Measurements from ENCODE around the gene ADCYAP1R1. TPM values are rescaled to one million over a fixed set of nuclear protein-coding genes. Genes with fewer than 3 reads are reported as not detected.

The ADCYAP1R1 gene
- total RNA-seq, 4 donors from 2014 or later = 1.9 to 7.4 (median 3.4) TPM

DNA sequence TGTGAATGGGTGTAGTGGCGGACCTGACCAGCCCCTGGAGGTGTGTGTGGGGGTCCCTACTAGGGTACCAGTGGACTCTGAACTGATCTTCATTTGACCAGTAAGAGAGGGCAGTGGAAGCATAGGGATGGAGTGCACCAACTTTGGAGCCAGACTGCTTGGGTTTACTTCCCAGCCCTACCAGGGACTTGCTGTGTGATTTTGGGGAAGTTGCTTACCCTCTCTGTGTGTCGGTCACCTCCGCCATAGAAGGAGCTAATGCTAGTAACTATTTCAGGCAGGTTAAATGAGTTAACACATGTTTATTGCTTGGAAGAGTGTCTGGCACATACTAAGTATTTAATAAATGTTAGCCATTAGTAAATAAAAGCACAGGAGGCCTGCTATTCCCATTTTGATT, 6.6 kb downstream of the ADCYAP1R1 start:
- TF ChIP-seq EP300 (IDR thresholded peaks at IDR 0.05; ENCODE audit: low read depth) (no peak), CTCF (IDR thresholded peaks at IDR 0.05) (no peak), POLR2A (IDR thresholded peaks at IDR 0.05) (no peak), POLR2AphosphoS5 (IDR thresholded peaks at IDR 0.05) (no peak)
- no peak overlapping the region for H3K27ac ChIP-seq
- H3K36me3 ChIP-seq = no peaks in the 10 kb centered on the region
- intact Hi-C loops (cut with DNase I; ENCODE audit: low total_unique reads) = no loop called here
- in situ Hi-C loops (cut with MboI; ENCODE audit: low pct_ligation_motif_present in 1 of 4, low pct_unique_long_range_greater_than_20kb in 1 of 4, low sequenced_read_pairs in 3 of 4) = no loop called here
- peaks cover 10% of the 10 kb centered on the region for H3K27me3 ChIP-seq
- 88% methylated on average over 3 of the region's 3 CpGs; no CpG with 5 or more reads in 1 of the 2 donors for WGBS, 2 donors (ENCODE audit: low coverage in 1 of 2)
- no peaks in the 10 kb centered on the region for H3K9me3 ChIP-seq
- no peak for DNase-seq
- H3K4me3 ChIP-seq = no peak overlapping the region
- H3K4me1 ChIP-seq = no peaks in the 10 kb centered on the region

DNA sequence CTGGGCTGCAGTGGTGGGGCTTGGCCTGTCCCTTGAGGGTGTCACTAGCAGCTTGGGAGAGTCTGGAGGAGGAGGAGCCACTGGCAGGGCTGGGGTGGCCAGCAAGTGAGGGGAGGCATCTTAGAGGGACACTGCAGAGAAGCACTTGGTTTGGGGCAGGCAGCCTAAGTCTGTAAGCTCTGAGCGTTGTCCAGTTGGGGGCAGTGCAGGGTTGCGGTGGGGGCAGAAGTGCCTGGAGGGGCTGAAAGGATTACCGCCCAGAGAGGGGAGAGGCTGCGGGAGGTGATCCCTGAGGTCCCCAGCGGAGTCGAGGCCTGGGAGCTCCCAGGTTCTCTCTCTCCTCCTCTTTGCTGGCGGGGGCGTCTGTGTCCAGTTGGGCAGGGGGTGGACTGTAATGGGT, 7.4 kb downstream of the ADCYAP1R1 start:
- TF ChIP-seq POLR2A (IDR thresholded peaks at IDR 0.05) (no peak), POLR2AphosphoS5 (IDR thresholded peaks at IDR 0.05) (no peak), EP300 (IDR thresholded peaks at IDR 0.05; ENCODE audit: low read depth) (no peak), CTCF (IDR thresholded peaks at IDR 0.05) (no peak)
- H3K4me1 ChIP-seq = no peaks in the 10 kb centered on the region
- DNase-seq = no peak
- peaks cover 1% of the 10 kb centered on the region for H3K27me3 ChIP-seq
- H3K4me3 ChIP-seq = no peak overlapping the region
- no peak overlapping the region for H3K27ac ChIP-seq
- in situ Hi-C loops (cut with MboI; ENCODE audit: low pct_ligation_motif_present in 1 of 4, low pct_unique_long_range_greater_than_20kb in 1 of 4, low sequenced_read_pairs in 3 of 4) = no loop called here
- H3K9me3 ChIP-seq = no peaks in the 10 kb centered on the region
- no peaks in the 10 kb centered on the region for H3K36me3 ChIP-seq
- intact Hi-C loops (cut with DNase I; ENCODE audit: low total_unique reads) = no loop called here
- WGBS, 2 donors (ENCODE audit: low coverage in 1 of 2) = 59% methylated on average over 8 of the region's 8 CpGs; no CpG with 5 or more reads in 1 of the 2 donors

GRCh38 chr7:31061185-31061584, 9.1 kb downstream of the ADCYAP1R1 start:
- WGBS, 2 donors (ENCODE audit: low coverage in 1 of 2) = 59% methylated on average over 5 of the region's 5 CpGs; no CpG with 5 or more reads in 1 of the 2 donors
- Histone ChIP-seq H3K9me3 (no peaks in the 10 kb centered on the region), H3K4me3 (no peak overlapping the region), H3K27ac (no peak overlapping the region), H3K27me3 (no peaks in the 10 kb centered on the region), H3K36me3 (no peaks in the 10 kb centered on the region), H3K4me1 (no peaks in the 10 kb centered on the region)
- TF ChIP-seq POLR2AphosphoS5 (IDR thresholded peaks at IDR 0.05) (no peak), POLR2A (IDR thresholded peaks at IDR 0.05) (no peak), CTCF (IDR thresholded peaks at IDR 0.05) (no peak)
- intact Hi-C loops (cut with DNase I; ENCODE audit: low total_unique reads) = no loop called here
- in situ Hi-C loops (cut with MboI; ENCODE audit: low pct_ligation_motif_present in 1 of 4, low pct_unique_long_range_greater_than_20kb in 1 of 4, low sequenced_read_pairs in 3 of 4) = no loop called here
- DNase-seq = no peak

DNA sequence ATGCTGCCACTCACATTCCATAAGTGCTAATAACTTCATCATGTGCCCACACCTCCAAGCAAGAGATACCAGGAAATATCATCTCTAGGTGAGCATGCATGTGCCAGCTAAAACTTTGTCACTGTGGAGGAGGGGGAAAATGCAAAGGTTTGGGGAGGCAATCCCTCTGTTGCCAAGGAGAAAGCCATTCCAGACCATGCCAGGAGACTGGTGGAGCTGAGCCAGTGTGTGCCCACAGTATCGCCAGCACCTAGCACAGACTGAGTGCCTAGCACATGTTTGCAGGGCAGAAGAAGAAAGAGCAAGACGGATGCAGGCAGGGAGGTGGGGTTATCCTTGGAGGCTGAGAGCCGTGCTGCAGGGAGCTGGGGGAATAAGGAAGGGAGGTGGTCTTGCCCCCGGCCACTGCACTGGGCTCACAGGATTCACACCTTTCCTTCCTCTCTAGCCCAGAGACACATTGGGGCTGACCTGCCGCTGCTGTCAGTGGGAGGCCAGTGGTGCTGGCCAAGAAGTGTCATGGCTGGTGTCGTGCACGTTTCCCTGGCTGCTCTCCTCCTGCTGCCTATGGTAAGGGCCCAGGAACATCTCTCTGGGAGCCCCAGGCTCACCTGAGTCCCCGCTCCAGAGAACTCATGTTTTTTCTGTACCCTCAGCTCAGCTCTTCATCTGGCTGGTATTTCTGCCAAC, 10.8 kb downstream of the ADCYAP1R1 start:
- in situ Hi-C loops (cut with MboI; ENCODE audit: low pct_ligation_motif_present in 1 of 4, low pct_unique_long_range_greater_than_20kb in 1 of 4, low sequenced_read_pairs in 3 of 4) = no loop called here

More for the DNA sequence above, 10.8 kb downstream of the ADCYAP1R1 start:
- Histone ChIP-seq H3K27me3 (no peaks in the 10 kb centered on the region), H3K36me3 (no peaks in the 10 kb centered on the region), H3K9me3 (no peaks in the 10 kb centered on the region), H3K4me1 (no peaks in the 10 kb centered on the region), H3K27ac (no peak overlapping the region), H3K4me3 (no peak overlapping the region)
- intact Hi-C loops (cut with DNase I; ENCODE audit: low total_unique reads) = no loop called here
- TF ChIP-seq POLR2A (IDR thresholded peaks at IDR 0.05) = no peak
- TF ChIP-seq CTCF (IDR thresholded peaks at IDR 0.05) = no peak
- TF ChIP-seq EP300 (IDR thresholded peaks at IDR 0.05; ENCODE audit: low read depth) = no peak
- no peak for TF ChIP-seq POLR2AphosphoS5 (IDR thresholded peaks at IDR 0.05)
- 77 to 100% methylated on average over 2 to 8 of the region's 8 CpGs for WGBS, 2 donors (ENCODE audit: low coverage in 1 of 2)
- DNase-seq = no peak
